Measurements from ENCODE around the gene NPNT. TPM values are rescaled to one million over a fixed set of nuclear protein-coding genes. Genes with fewer than 3 reads are reported as not detected.

The NPNT gene
- total and polyA plus RNA-seq, 9 donors: 4.3 to 49.9 (median 16.0) TPM

DNA sequence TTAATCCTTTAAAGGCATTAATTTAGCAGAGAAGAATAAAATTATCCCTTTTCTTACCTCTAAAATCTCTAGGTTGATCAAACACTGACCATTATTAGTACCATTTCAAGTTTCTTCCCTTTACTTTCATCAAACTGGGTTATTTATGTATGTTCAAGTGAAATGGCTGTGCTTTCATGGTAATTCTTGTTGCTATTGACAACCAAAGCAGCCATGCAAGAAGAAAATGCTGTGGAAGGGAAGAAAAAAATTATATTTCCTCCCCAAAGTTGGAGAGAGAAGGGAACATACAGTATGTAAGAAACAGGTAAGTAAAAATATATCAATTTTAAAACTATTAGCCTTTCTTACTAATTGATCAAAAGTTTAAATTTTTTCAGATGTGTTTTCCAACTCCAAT is 16.2 kb downstream of the NPNT start:
- no peak for DNase-seq
- Histone ChIP-seq H3K27me3 (no peaks in the 10 kb centered on the region), H3K27ac (no peak overlapping the region), H3K36me3 (no peaks in the 10 kb centered on the region), H3K4me3 (no peak overlapping the region), H3K4me1 (ENCODE audit: insufficient read depth) (no peaks in the 10 kb centered on the region), H3K9me3 (no peaks in the 10 kb centered on the region)
- TF ChIP-seq POLR2A (IDR thresholded peaks at IDR 0.05) (no peak), EP300 (IDR thresholded peaks at IDR 0.05) (no peak)
- TF ChIP-seq, protein P1, sequence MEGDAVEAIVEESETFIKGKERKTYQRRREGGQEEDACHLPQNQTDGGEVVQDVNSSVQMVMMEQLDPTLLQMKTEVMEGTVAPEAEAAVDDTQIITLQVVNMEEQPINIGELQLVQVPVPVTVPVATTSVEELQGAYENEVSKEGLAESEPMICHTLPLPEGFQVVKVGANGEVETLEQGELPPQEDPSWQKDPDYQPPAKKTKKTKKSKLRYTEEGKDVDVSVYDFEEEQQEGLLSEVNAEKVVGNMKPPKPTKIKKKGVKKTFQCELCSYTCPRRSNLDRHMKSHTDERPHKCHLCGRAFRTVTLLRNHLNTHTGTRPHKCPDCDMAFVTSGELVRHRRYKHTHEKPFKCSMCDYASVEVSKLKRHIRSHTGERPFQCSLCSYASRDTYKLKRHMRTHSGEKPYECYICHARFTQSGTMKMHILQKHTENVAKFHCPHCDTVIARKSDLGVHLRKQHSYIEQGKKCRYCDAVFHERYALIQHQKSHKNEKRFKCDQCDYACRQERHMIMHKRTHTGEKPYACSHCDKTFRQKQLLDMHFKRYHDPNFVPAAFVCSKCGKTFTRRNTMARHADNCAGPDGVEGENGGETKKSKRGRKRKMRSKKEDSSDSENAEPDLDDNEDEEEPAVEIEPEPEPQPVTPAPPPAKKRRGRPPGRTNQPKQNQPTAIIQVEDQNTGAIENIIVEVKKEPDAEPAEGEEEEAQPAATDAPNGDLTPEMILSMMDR (IDR thresholded peaks at IDR 0.05): no peak
- intact Hi-C loops (cut with DNase I): no loop called here

DNA sequence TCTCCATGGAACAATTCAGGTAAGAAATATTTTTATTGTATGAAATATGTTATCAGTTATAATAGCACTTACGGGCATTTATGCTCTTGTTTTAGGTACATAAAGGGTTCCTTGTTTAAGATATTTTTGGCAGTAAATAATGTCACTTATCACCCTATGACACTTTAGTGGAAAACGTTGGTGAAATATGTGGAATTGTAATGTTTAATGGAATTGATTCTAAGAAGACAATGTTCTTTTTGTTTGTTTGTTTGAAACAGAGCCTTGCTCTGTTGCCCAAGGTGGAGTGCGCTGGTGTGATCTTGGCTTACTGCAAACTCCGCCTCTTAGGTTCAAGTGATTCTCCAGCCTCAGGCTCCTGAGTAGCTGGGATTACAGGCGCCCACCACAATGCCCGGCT is 17.4 kb downstream of the NPNT start:
- Histone ChIP-seq H3K27me3 (no peaks in the 10 kb centered on the region), H3K9me3 (no peaks in the 10 kb centered on the region), H3K4me3 (no peak overlapping the region), H3K36me3 (no peaks in the 10 kb centered on the region), H3K4me1 (ENCODE audit: insufficient read depth) (no peaks in the 10 kb centered on the region), H3K27ac (no peak overlapping the region)
- WGBS, 3 donors: 81 to 83% (median 81%) methylated on average over 6 of the region's 6 CpGs
- TF ChIP-seq, protein P1 (IDR thresholded peaks at IDR 0.05): no peak
- TF ChIP-seq POLR2A (IDR thresholded peaks at IDR 0.05): no peak
- TF ChIP-seq EP300 (IDR thresholded peaks at IDR 0.05): no peak
- intact Hi-C loops (cut with DNase I): no loop called here
- no peak for DNase-seq

DNA sequence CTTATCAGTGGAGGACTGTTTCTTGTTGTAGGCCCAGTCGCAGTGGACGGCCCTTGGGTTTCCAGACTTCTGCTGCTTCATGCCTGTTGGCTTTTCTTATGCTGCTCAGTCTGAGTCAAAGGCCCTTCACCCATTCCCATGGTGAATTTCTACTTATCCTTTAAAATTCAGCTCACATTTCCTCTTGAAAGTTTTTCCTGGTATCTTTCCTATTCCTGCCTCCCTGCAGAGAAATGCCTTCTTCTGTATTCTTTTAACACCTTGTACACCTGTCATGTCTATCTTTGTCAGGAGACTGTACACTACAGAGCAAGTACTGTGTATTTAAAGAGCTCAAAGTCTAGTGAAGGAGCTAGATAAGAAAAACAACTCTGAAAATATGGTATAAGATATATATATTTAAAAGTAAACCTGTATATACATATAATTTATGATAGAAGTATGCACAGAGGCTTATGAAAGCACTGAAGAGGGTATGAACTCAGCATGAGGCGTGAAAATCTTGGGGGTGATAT is 22.0 kb downstream of the NPNT start:
- Histone ChIP-seq H3K36me3 (no peaks in the 10 kb centered on the region), H3K4me1 (ENCODE audit: insufficient read depth) (no peaks in the 10 kb centered on the region), H3K27ac (no peak overlapping the region), H3K27me3 (no peaks in the 10 kb centered on the region), H3K9me3 (no peaks in the 10 kb centered on the region), H3K4me3 (no peak overlapping the region)
- intact Hi-C loops (cut with DNase I): no loop called here
- DNase-seq: no peak
- WGBS, 3 donors: 93 to 94% (median 93%) methylated on average over 3 of the region's 3 CpGs
- TF ChIP-seq EP300 (IDR thresholded peaks at IDR 0.05) (no peak), POLR2A (IDR thresholded peaks at IDR 0.05) (no peak)
- TF ChIP-seq, protein P1 (IDR thresholded peaks at IDR 0.05): no peak

DNA sequence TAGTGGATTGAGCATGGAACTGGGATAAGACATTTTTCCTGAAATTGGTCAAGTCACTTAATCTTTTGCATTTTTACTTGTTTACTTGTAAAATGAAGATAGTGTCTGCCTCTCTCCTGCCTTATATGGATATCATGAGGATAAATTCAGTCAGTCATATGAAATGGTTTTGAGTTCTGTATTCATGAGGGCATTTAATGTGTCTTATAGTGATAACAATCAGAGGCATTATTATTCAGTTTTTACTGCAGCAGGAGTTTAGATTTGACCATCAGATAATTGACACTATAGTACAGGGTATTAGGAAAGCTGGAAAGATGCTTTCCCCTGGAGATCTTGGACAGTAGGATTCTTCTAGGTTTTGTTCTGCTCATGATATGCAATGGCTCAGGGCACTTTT is 26.0 kb downstream of the NPNT start:
- TF ChIP-seq, protein P1 (IDR thresholded peaks at IDR 0.05): no peak
- no peak for TF ChIP-seq POLR2A (IDR thresholded peaks at IDR 0.05)
- no peak for TF ChIP-seq EP300 (IDR thresholded peaks at IDR 0.05)
- no peaks in the 10 kb centered on the region for H3K9me3 ChIP-seq
- no peak overlapping the region for H3K4me3 ChIP-seq
- H3K27ac ChIP-seq: no peak overlapping the region
- intact Hi-C loops (cut with DNase I): no loop called here
- no peaks in the 10 kb centered on the region for H3K4me1 ChIP-seq (ENCODE audit: insufficient read depth)
- DNase-seq: no peak
- no peaks in the 10 kb centered on the region for H3K36me3 ChIP-seq
- H3K27me3 ChIP-seq: no peaks in the 10 kb centered on the region
